Stimulated activated CD8-positive, alpha-beta memory T cell treated with anti-CD3 and anti-CD28 coated beads, Interleukin-15, amount 100 ng/mL, for 48 hours (primary cell): ENCODE results near the gene CCDC137.

Experiments used
- DNase-seq, 2 donors: peaks; one replicate each; pipeline ENCODE4 v3.0.0-alpha.2; 2020; ENCODE audit warnings: low read depth in 2 of 2

The CCDC137 gene

DNA sequence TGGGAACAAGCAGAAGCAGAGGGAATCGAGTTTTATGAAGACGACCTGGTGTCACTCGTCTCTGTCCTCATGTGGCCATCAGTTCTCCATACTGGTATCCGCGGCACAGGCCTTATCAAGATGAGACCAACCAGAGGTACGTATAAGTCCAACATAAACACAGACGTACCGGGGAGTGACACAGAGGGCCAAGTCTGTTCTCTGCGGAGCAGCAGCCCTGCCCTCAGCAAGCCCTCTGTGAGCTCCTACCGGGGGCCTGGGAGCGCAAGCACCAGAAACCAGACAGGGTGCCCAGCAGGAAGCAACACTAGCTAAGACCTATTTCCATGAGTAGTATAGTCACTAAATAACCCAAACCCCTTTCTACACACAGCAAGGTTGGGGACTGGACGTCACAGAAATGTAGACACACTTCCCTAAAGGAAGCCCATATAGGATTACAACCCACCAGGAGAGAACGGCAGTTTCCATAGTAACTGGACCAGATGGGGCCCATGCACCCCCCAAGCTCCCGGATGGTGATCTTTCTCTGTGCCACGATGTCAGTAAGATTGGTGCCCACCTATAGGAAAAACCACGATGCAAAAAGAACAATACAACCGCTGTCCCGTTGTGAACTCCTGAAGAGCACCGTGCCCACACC is 16.1 kb downstream of the CCDC137 start:
- no peak for DNase-seq

DNA sequence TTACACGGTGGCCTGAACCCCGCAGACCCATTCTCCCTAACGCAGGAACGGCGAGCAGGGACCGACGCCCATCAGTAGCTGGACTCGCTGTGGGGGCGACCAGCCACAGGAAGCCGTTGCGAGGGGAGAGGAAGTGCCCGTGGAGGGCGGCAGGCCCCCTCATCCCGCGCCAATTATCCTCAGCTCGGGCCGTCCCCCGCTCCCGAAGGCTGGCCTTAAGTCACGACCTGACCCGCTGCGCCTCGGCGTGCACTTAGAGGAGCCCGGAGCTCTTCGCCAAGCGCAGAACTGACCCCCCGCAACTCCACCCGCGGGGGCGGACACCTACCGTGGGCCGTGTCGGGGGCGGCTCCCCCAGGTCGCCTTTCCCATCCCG is 16.7 kb downstream of the CCDC137 start:
- DNase-seq, result no peak

DNA sequence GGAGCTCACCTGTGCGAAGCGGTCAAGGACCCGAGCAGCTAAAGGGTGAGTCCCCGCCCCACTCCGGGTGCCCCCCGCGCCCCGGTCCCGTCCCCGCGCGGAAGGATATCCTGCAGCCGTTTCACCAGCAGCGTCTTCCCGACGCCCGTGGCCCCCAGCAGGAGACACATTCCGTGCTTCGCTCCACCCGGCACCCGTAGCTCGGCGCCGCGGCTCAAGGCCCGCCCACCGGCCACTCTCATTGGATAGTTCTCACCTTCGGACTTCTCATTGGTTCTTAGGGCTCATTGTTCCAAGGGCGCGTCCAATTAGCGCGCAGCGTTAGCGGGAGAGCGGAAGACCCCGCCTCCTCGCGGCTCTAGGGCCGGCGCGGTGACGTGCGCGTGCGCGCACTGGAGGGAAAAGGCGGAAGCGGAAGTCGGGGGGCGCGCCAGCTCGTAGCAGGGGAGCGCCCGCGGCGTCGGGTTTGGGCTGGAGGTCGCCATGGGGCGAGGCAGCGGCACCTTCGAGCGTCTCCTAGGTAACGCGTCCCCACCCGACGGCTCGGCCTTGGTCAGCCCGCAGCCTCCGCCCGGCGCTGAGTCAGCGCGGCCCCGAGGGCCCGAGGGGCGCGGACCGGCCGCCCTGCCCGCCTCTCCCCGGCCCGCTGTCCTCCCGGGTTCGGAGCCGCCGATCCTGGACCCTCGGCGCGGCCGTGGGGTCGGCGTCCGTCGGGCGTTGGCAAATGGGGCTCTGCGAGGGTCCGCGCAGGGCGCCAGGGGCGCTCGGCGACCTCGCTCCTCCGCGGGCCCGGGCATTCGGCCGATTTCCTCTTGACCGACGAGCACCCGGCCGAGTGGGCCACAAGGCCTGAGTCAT is 17.3 kb downstream of the CCDC137 start, which contains the start of the genes ARL16 and HGS:
ARL16 (minus strand) TSS at position 214 of the 858 bp plus-strand sequence; CDS start at position 170, 44 bp downstream.
HGS (plus strand) TSS at position 428 of the 858 bp plus-strand sequence; CDS start at position 484, 56 bp downstream.
- peak; percentile 96 to 97 for DNase-seq

DNA sequence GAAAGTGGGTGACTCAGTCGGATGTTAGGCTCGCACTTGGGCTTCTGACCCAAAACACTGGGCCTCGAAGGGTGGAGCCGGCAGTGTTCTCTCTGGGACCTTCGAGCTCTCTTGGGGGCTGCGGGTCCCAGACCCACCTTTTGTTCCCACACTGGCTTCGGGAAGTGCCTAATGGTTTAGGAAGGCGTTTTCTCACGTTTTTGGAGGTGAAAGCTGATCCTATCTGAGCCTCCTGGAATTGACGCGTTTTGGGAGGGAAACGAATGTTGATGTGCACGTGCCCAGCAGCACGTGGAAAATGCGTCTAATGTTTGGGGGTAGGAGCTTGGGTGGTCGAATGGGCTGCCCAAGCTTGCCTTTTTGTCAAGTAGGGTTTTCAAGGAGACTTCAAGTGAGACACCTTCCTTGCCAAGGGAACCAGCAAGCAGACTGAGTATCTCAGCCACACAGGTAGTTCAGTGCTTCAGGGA is 17.9 kb downstream of the CCDC137 start:
- DNase-seq, result no peak

DNA sequence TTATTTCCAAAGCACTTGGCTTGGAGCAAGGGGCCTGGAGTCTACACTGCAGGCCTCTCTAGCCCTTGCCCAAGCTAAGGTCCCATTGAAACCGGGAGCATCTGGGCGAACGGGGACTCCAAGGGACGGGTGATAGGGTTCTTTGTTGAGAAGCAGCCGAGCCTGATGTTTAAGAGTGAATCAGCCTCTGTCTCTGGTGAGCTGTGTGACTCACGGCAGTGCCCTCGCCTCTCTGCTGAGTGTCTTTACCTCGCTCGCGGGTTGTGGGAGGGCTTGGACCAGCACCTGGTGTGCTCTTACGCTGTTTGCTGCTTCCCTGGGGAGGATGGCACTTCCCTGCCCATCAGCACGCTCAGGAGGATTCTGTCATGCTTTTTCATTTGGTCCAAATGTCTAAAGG is 18.6 kb downstream of the CCDC137 start:
- peak in 1 of 2 donors; percentile 55 for DNase-seq

DNA sequence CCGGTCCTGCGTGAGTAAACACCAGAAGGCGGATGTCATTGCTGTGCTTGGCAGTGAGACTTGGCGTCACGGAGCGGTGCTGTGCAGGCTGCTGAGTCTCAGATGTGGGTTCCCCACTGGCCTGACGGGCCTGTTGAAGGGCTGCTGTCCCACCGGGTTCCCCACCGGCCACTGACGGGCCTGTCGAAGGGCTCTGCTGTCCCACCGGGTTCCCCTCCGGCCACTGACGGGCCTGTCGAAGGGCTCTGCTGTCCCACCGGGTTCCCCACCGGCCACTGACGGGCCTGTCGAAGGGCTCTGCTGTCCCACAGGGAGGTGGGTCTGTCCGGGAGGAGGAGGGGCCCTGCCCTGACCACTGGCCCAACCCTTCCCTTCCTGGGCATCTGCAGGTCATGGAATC is 20.1 kb downstream of the CCDC137 start:
- no peak for DNase-seq

DNA sequence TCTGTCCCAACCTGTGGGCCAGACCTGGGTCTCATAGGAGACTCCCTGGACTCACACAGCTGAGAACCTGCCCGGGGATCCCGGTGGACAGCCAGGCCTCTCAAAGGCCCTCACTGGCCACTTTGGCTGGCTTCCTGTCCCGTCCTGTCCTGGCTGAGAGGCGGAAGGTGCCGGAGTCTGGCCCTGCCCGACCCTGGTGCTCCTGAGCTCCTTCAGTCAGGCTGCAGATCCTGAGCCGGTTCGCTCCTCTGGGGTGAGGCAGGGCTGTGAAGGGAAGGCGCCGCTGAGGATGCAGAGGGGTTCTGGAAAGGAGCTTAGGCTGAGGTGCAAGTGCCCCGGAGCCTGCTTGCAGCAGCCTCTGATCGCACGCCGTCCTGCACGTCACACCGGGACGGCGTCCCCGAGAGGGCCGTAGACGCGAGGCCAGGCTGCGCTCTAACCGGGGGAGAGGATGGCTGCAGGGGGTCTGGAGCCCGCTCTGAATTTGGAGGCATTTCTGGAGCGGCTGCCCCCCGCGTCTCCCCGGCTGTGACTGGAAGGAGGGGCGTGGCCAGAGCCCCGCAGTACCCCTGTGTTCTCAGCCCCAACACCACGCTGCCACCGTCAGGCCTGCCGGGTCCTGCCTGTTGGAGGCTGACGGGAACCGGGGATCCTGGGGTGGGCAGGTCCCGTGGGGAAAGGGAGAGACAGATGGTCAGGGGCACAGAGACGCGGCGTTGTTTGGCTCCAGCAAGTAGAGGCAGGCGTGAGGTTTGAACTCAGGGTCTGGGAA is 21.4 kb downstream of the CCDC137 start:
- DNase-seq, result no peak

DNA sequence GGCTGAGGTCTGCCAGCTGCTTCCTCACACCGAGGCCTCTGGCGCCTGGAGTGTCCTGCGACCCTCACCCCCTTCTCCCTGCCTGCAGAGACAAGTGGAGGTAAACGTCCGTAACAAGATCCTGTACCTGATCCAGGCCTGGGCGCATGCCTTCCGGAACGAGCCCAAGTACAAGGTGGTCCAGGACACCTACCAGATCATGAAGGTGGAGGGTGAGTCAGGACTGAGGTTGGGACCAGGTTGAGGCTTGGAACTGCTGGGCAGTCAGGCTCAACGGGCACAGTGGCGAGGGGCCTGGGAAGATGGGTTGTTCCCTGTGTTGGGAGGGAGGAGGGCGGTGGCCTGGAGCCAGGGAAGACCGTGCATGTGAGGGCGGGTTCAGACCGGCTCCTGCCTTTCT is 22.1 kb downstream of the CCDC137 start:
- no peak for DNase-seq

DNA sequence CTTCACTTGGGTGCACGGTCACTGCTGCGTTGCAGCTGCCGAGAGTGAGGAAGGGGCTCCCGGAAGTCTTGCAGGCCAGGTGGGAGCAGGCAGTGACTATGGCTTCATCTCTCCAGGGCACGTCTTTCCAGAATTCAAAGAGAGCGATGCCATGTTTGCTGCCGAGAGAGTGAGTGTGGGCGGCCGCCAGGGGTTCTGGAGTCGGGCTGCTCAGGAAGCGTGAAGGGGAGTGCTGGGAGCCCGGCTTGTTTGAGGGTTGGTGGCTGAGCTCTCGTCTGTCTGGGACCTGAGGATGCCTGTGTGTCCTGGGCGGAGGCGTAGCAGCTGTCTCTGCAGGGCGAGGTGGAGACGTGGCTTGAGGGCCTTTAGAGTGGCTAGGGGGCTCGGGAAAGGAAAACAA is 23.5 kb downstream of the CCDC137 start:
- DNase-seq, result no peak

DNA sequence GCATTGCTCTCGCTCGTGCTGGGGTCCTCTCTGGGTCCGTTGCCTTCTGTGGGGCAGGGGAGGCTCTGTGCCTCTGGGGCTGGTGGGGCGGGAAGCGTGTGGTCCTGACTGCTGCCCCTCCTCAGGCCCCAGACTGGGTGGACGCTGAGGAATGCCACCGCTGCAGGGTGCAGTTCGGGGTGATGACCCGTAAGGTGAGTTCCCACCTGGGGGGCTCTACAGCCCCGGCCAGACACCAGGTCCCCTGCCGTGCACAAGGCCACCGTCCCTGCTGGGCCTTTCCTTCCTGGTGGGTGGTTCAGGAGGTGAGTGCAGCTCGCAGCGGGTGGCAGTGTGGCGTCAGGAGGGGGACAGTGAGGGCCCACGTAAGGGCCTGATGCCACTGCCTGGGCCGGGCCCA is 24.0 kb downstream of the CCDC137 start:
- no peak for DNase-seq

DNA sequence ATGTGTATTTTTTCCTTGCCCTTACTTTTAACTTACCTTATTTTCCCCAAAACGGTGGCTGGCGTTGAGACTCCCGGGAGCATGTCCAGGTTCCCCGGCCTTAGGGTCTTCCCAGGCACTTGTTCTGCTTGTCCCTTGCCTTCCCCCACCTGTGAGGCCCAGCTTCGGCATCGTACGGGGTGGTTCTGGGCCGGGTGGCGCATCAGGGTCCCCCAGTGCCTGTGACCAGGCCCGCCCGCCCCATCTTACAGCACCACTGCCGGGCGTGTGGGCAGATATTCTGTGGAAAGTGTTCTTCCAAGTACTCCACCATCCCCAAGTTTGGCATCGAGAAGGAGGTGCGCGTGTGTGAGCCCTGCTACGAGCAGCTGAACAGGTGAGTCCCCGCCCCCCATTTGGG is 24.7 kb downstream of the CCDC137 start:
- DNase-seq, result no peak

DNA sequence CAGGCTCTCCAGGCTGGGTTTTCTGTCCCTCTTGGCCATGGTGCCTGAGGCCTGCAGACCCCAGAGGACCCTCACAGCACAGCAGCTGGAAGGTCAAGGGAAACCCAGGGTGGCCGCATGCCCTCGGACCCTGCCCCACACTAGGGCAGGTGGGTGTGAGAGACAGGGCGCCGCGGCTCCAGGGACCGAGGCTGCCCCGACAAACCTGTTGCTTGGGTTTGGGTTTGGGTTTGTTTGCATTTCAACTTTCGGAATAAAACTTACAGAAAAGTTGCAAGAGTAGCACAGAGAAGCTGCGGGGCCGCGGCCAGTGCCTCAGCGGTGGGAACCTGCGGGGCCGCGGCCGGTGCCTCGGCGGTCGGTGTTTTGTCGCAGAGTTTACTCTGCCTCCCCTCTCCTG is 25.1 kb downstream of the CCDC137 start:
- DNase-seq, result no peak

DNA sequence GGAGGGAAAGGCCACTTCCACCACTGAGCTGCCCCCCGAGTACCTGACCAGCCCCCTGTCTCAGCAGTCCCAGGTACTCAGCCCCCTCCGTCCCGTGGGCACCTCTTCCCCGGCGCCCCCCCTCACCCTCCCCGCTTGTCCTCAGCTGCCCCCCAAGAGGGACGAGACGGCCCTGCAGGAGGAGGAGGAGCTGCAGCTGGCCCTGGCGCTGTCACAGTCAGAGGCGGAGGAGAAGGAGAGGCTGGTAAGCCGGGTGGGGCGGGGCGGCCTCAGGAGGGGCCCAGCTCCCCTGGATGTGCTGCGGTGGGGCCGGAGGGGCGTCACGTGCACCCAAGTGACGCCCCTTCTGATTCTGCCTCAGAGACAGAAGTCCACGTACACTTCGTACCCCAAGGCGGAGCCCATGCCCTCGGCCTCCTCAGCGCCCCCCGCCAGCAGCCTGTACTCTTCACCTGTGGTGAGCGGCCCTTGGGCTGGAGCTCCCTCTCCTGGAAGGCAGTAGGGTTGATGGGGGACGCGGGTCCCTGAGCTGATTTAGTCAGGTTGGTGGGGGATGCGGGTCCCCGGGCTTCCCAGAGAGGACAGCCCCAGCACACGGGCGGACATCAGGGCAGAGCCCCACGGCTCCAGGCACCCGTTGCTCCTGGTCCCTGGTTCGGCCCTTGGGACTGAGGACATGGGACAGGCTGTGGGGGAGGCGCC is 27.1 kb downstream of the CCDC137 start:
- DNase-seq, result no peak

DNA sequence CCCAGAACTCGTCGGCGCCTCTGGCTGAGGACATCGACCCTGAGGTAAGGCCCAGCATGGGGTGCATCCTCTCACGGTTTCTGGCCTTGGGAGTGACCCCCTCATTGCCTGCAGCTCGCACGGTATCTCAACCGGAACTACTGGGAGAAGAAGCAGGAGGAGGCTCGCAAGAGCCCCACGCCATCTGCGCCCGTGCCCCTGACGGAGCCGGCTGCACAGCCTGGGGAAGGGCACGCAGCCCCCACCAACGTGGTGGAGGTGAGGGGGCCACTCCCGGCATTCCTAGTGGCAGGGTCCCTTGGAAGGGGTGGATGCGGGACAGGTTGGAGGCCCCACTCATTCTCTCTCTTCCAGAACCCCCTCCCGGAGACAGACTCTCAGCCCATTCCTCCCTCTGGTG is 28.3 kb downstream of the CCDC137 start:
- no peak for DNase-seq

DNA sequence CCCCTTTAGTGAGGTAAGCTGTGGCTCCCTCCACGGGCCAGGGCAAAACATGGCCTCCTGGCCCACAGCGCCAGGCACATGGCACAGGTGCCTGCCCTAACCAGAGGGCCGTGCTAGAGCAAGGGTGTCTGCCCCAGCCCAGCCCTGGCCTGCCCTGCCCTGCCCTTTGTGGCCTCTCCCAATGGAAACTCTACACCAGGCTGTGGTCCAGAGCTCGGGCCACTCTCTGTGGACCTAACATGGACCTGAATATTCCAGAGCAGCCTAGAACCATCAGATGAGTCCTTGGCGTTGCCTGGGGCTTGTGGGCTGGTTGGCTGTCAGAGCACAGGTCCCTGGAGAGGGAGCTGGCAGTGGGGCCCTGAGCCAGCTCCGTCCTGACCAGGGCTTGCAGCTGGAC is 28.7 kb downstream of the CCDC137 start:
- DNase-seq, result no peak

DNA sequence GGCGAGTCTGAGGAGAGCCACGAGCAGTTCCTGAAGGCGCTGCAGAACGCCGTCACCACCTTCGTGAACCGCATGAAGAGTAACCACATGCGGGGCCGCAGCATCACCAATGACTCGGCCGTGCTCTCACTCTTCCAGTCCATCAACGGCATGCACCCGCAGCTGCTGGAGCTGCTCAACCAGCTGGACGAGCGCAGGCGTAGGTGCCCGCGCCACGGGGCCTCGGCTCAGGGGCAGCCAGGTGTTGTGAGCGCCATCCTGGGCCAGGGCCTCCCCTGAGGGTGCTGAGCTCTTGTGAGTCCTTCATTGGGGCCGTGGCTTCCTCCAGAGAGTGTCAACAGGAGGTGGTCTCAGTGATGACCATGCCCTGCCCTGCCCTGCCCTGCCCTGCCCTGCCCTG is 29.3 kb downstream of the CCDC137 start:
- no peak for DNase-seq

DNA sequence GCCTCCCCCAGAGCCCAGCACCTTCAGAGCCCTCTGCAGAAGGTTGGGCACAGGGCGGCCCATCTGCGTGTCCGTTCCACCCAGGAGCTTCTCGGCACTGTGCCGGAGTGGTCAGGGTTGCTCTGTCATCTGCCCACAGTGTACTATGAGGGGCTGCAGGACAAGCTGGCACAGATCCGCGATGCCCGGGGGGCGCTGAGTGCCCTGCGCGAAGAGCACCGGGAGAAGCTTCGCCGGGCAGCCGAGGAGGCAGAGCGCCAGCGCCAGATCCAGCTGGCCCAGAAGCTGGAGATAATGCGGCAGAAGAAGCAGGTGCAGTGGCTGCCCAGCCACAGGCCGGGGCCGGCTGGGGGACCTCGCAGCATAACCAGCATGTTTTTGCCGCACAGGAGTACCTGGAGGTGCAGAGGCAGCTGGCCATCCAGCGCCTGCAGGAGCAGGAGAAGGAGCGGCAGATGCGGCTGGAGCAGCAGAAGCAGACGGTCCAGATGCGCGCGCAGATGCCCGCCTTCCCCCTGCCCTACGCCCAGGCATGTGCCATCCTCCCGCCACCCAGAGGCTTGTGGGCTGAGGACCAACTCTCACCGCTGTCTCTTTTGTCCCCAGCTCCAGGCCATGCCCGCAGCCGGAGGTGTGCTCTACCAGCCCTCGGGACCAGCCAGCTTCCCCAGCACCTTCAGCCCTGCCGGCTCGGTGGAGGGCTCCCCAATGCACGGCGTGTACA is 29.8 kb downstream of the CCDC137 start:
- DNase-seq, result no peak

DNA sequence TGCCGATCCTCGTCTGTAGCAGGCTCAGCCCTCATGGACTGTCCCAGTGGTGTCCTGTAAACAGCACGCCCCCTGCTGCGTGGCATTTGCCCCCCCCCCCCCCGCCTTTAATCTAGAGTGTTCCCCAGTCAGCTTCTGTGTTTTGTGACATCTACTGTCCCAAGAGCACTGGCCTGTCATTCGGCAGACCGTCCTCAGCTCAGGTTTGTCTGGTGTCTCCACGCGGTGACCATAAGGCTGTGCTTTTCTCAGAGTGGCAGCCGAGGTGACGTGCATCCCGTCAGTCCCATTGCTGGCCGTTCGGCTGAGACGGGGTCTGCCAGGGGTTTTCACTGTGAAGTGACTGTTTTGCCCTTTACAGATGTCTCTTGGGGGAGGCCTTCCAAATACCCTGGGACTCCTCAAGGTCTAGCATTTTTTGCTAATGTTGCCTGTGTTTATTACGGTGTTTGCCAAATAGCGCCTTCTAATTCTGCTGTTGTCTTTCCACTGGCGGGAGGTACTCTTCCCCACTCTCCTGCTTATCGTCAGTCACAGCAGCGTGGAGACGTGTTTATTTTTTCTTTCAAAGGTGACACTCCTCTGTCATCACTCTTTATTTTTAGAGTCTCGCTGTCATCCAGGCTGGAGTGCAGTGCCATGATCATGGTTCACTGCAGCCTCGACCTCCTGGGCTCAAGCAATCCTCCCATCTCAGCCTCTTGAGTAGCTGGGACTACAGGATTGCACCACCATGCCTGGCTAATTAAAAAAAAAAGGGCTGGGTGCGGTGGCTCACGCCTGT is 30.9 kb downstream of the CCDC137 start:
- DNase-seq, result no peak

DNA sequence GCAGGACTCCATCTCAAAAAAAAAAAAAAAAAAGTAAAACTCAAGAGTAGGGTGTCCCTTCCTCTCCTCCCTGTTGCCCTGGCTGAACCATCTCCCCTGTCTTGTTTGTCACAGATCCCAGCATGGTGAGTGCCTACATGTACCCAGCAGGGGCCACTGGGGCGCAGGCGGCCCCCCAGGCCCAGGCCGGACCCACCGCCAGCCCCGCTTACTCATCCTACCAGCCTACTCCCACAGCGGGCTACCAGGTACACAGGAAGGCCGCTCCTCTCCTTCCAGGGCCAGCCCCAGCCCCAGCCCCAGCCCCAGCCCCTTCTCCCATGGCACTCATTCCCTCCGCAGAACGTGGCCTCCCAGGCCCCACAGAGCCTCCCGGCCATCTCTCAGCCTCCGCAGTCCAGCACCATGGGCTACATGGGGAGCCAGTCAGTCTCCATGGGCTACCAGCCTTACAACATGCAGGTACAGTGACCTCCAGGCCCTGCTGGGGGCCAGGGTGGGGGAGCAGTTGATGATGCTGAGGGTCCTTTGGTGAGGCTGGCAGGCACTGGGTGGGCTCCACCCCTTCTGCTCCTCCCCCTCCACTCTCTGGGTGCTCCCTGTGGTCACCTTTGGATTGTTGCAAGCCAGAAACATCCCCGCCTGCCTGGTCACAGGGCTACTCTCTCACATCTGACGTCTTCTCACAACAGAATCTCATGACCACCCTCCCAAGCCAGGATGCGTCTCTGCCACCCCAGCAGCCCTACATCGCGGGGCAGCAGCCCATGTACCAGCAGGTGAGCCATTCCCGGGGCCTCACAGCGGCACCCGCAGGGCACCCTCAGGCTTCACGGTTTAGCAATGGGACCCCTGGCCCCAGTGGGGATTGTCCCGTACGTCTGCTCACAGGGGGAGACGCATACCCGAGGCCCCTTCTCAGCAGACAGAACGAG is 34.1 kb downstream of the CCDC137 start:
- no peak for DNase-seq
